Activated naive CD4-positive, alpha-beta T cell treated with anti-CD3 and anti-CD28 coated beads for 36 hours (primary cell): Measurements from ENCODE around the gene ATOSB. TPM values are rescaled to one million over a fixed set of nuclear protein-coding genes. Genes with fewer than 3 reads are reported as not detected.
"Not testable (repeated sequence)": the region's sequence is repeated elsewhere in the genome, so short reads cannot be mapped to it uniquely, and the experiment has no call there.

Experiments
- CTCF ChIA-PET: fragments of 350-600 bp; sonication (Branson Sonifier 250); formaldehyde crosslinking; loops from one replicate; lab custom pipeline; 2021; ENCODE audit warnings: antibody characterized with exemption; lab: Charles Lee
- DNase-seq: peaks from one replicate; pipeline ENCODE4 v3.0.0-alpha.2; 2020
- H3K27ac Mint-ChIP-seq: one replicate; pipeline ENCODE4 v1.8.0; 2021; ENCODE audit warnings: mild to moderate bottlenecking, mixed read lengths
- H3K27me3 Mint-ChIP-seq: one replicate; pipeline ENCODE4 v1.8.0; 2021; ENCODE audit warnings: low read depth, mixed read lengths
- H3K36me3 Mint-ChIP-seq: one replicate; pipeline ENCODE4 v1.8.0; 2021; ENCODE audit warnings: low read depth, mixed read lengths
- H3K4me1 Mint-ChIP-seq: one replicate; pipeline ENCODE4 v1.8.0; 2021; ENCODE audit warnings: low read depth, mixed read lengths
- H3K4me3 Mint-ChIP-seq: one replicate; pipeline ENCODE4 v1.8.0; 2021; ENCODE audit warnings: mild to moderate bottlenecking, moderate library complexity, mixed read lengths
- H3K9me3 Mint-ChIP-seq: one replicate; pipeline ENCODE4 v1.8.0; 2021; ENCODE audit warnings: mixed read lengths
- intact Hi-C: fragments of 100-400 bp; cut with micrococcal nuclease; formaldehyde crosslinking; loops from one replicate; pipeline ENCODE4 v1.15.1; 2023
- total RNA-seq, 2 experiments: library from RNA; stranded (reverse); gene quantifications; one replicate each; pipeline ENCODE4 v1.2.3, GENCODE V29; 2021

Gene ATOSB
- total RNA-seq, 2 experiments from 2014 or later, result 3.4 to 3.7 TPM

DNA sequence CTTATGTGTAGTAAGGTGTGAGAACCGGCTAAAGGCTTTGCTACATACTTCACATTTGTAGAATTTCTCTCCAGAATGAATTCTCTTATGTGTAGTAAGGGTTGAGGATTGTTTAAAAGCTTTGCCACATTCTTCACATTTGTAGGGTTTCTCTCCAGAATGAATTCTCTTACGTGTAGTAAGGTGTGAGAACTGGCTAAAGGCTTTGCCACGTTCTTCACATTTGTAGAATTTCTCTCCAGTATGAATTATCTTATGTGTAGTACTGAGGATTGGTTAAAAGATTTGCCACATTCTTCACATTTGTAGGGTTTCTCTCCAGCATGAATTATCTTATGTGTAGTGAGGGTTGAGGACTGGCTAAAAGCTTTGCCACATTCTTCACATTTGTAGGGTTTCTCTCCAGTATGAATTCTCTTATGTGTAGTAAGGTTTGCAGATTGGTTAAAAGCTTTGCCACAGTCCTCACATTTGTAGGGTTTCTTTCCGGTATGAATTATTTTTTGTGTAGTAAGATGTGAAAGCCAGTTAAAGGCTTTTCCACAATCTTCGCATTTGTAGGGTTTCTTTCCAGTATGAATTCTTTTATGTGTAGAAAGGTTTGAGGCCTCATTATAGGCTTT lies 32.4 kb upstream of the ATOSB start:
- H3K4me3 Mint-ChIP-seq, DNase-seq, CTCF ChIA-PET, intact Hi-C loops, H3K4me1 Mint-ChIP-seq, H3K27me3 Mint-ChIP-seq, H3K27ac Mint-ChIP-seq, H3K36me3 Mint-ChIP-seq: not testable (repeated sequence)
- peaks cover 40% of the 10 kb centered on the region for H3K9me3 Mint-ChIP-seq

DNA sequence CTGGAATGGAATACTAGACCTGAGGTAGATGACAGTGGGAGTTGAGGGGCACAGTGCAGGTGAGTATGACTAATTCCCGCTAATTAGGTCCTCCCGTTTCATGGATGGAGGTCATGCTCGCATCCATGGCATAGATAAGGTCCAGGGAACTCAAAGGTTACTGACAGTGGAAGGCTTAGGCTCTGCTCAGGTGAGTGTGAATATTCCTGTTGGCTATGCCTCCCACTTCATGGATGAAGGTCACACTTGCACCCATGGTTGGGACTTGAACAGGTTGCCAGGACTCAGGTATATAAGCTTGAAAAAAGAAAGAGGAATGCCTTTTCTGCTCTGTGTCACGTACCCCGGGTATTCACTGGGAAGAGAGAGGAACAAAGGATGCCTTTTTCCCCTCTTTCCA lies 26.4 kb upstream of the ATOSB start:
- Mint-ChIP-seq H3K27ac (no peak overlapping the region), H3K4me3 (no peak overlapping the region), H3K27me3 (no peaks in the 10 kb centered on the region), H3K36me3 (no peaks in the 10 kb centered on the region), H3K9me3 (peaks cover 21% of the 10 kb centered on the region), H3K4me1 (no peaks in the 10 kb centered on the region)
- DNase-seq, result no peak
- CTCF ChIA-PET, result interaction anchor here (0.7 to 0.8 kb wide), 2 partner anchors 8 to 25 kb away, joined by 3 to 4 read pairs; no protein-coding TSS in a partner anchor
- intact Hi-C loops, result no loop called here

DNA sequence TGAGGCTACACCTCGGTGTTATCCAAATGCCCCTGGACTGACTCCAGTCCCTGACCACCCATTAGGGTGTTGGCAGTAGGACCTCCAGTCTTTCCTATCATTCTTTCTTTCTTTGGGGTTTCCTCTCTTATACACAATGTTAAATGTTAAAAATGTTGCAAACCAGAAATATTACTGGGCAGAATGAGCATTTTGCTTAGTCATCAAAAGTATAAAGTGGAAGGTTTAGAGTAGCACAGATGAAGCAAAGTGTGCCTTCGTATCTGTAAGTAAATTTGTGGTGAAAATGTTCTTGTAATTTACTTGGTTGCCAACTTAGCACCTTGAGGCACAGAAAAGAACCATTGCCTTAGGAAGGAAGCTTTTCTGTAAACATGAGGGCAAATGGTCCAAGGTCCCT lies 24.4 kb upstream of the ATOSB start:
- intact Hi-C loops, result no loop called here
- Mint-ChIP-seq H3K9me3 (peaks cover 15% of the 10 kb centered on the region), H3K4me1 (no peaks in the 10 kb centered on the region), H3K27ac (no peak overlapping the region), H3K4me3 (no peak overlapping the region), H3K27me3 (no peaks in the 10 kb centered on the region), H3K36me3 (no peaks in the 10 kb centered on the region)
- CTCF ChIA-PET, result interaction anchor here (0.5 to 1.4 kb wide), 2 partner anchors 380 to 410 kb away, joined by 3 to 4 read pairs; no protein-coding TSS in a partner anchor
- DNase-seq, result no peak

- H3K36me3 Mint-ChIP-seq, result no peaks in the 10 kb centered on the region
- no peak overlapping the region for H3K27ac Mint-ChIP-seq
- DNase-seq, result no peak
- H3K9me3 Mint-ChIP-seq, result peaks cover 4% of the 10 kb centered on the region
- no peak overlapping the region for H3K4me3 Mint-ChIP-seq
- intact Hi-C loops, result no loop called here
- no peaks in the 10 kb centered on the region for H3K4me1 Mint-ChIP-seq
- CTCF ChIA-PET, result no interaction called here
- no peaks in the 10 kb centered on the region for H3K27me3 Mint-ChIP-seq
Observed at GRCh38 chr9:35136866-35137265, 21.2 kb upstream of the ATOSB start.

GRCh38 chr9:35135988-35136387 lies 20.3 kb upstream of the ATOSB start:
- H3K36me3 Mint-ChIP-seq, result no peaks in the 10 kb centered on the region
- CTCF ChIA-PET, result interaction anchor here (0.6 to 1.2 kb wide), 4 partner anchors 88 to 342 kb away, joined by 3 to 4 read pairs (median 3); no protein-coding TSS in a partner anchor
- no peak overlapping the region for H3K27ac Mint-ChIP-seq
- intact Hi-C loops, result no loop called here
- H3K27me3 Mint-ChIP-seq, result no peaks in the 10 kb centered on the region
- H3K4me1 Mint-ChIP-seq, result no peaks in the 10 kb centered on the region
- no peak for DNase-seq
- H3K9me3 Mint-ChIP-seq, result peaks cover 5% of the 10 kb centered on the region
- H3K4me3 Mint-ChIP-seq, result no peak overlapping the region

DNA sequence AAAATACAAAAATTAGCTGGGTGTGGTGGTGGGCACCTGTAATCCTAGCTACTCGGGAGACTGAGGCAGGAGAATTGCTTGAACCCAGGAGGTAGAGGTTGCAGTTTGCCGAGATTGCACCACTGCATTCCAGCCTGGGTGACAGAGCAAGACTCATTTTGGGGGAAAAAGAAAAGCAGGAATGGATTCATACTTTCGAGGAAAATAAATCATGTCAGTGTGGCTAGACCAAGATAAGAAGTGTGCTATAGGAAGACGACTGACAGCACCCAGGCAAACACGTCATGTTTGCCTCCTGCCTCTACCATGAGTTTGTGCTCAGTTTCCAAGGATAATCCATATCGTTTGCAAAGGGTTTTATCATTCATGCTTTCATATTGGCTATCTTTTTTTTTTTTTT lies 19.3 kb upstream of the ATOSB start:
- H3K4me1 Mint-ChIP-seq, result no peaks in the 10 kb centered on the region
- intact Hi-C loops, result no loop called here
- H3K4me3 Mint-ChIP-seq, result no peak overlapping the region
- H3K36me3 Mint-ChIP-seq, result no peaks in the 10 kb centered on the region
- peaks cover 2% of the 10 kb centered on the region for H3K9me3 Mint-ChIP-seq
- DNase-seq, result no peak
- CTCF ChIA-PET, result interaction anchor here (1.2 kb wide), 1 partner anchor 342 kb away, joined by 3 read pairs; no protein-coding TSS in a partner anchor
- no peak overlapping the region for H3K27ac Mint-ChIP-seq
- H3K27me3 Mint-ChIP-seq, result no peaks in the 10 kb centered on the region

DNA sequence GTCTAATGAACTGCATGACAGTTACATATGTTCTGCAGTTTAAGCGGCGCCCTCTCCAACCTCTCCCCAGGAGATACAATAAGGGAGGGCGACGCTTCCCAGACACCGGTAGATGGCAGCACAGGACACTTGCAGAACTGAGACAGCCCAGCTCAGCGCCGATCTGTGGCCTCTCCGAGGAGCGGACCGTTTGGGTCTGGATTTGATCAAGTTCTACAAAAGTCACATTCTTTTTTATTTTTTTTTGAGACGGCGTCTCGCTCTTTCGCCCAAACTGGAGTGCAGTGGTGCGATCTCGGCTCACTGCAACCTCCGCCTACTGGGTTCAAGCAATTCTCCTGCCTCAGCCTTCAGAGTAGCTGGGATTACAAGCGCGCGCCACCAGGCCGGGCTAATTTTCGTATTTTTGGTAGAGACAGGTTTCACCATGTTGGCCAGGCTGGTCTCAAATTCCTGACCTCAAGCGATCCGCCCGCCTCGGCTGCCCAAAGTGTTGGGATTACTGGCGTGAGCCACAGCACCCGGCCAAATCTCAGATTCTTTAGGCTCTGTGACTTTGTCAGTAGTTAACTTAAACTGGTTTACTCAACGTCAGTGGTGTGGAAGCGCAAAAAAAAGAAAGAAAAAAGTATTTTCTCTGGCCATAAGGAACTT lies 1.4 kb upstream of the ATOSB start:
- H3K4me3 Mint-ChIP-seq, result peak overlapping the region; percentile 89
- intact Hi-C loops, result loop anchor here (1.0 to 5.0 kb wide), 13 partner anchors 14 to 737 kb away; partner anchors contain the start of genes FAM221B, GBA2, RGP1 and STOML2
- no peaks in the 10 kb centered on the region for H3K9me3 Mint-ChIP-seq
- peaks cover 38% of the 10 kb centered on the region for H3K4me1 Mint-ChIP-seq
- no peaks in the 10 kb centered on the region for H3K27me3 Mint-ChIP-seq
- H3K27ac Mint-ChIP-seq, result peak overlapping the region; percentile 80
- CTCF ChIA-PET, result interaction anchor here (0.6 to 3.0 kb wide), 23 partner anchors 10 to 724 kb away, joined by 3 to 21 read pairs (median 4); partner anchors contain the start of genes FANCG and UNC13B
- peak; percentile 94 for DNase-seq
- no peaks in the 10 kb centered on the region for H3K36me3 Mint-ChIP-seq

DNA sequence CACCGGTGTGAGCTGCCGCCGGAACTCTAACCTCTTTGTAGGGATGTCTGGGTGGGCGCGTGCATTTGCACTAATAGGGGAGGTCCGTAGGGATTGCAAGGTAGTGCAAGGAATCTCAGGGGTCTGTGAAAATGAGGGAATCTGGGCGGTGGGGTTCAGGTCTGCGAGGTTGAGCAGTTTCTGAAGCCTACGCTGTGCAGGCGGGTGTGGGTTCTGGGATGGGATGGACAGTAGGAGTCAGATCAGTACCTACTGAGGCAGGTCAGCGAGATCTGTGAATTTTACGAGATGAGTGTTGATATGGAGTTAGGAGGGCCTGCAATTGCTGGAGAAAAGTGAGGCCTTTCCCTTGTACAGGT lies 856 bp upstream of the ATOSB start:
- H3K9me3 Mint-ChIP-seq, result no peaks in the 10 kb centered on the region
- no peak for DNase-seq
- H3K4me1 Mint-ChIP-seq, result peaks cover 43% of the 10 kb centered on the region
- intact Hi-C loops, result loop anchor here (1.0 to 5.0 kb wide), 13 partner anchors 14 to 736 kb away; partner anchors contain the start of genes FAM221B, GBA2, RGP1 and STOML2
- no peaks in the 10 kb centered on the region for H3K27me3 Mint-ChIP-seq
- H3K27ac Mint-ChIP-seq, result peak overlapping the region; percentile 80
- CTCF ChIA-PET, result interaction anchor here (0.6 to 3.0 kb wide), 15 partner anchors 10 to 725 kb away, joined by 3 to 21 read pairs (median 4); partner anchors contain the start of gene FANCG
- H3K36me3 Mint-ChIP-seq, result no peaks in the 10 kb centered on the region
- H3K4me3 Mint-ChIP-seq, result peak overlapping the region; percentile 89

DNA sequence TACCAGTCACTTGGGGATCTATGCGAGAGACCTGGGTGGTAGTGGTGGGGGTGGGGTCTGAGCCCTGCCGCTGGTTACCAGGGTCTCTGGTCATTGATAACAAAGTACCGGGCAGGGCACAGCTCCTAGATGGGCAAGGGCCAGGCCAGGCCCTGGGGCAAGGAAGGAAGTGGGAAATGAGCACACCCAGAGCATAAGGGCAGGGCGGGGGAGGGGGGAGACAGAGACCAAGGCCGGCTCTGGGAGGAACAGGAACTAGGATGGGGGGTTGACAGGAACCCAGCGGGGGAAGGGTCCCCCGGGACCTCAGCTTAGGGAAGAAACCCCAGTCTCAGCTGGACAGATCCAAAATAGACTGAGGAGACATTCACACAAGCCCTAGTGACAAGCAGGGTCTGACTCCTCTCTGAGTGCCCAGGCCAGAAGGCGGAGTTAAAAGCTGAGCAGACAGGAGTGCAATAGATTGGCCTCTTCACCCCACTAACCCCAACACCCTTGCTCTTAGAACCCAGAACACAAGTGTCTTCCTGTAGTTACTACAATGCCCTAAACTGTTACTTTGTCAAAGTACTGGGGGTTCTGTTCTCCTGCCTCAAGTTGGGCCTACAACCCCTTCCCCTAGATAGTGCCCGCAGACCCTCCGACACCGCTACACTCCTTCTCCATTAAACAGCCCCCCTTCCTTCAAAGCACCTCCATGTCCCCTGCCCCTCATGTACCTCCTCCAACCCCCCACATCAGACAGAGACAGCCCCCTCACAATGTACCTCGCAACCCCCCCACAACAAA lies 628 bp downstream of the ATOSB start:
- peak overlapping the region; percentile 89 for H3K4me3 Mint-ChIP-seq
- CTCF ChIA-PET, result interaction anchor here (0.7 to 3.0 kb wide), 10 partner anchors 12 to 489 kb away, joined by 3 to 21 read pairs (median 3); partner anchors contain the start of genes FANCG and STOML2
- intact Hi-C loops, result loop anchor here (1.0 to 5.0 kb wide), 6 partner anchors 126 to 712 kb away; partner anchors contain the start of genes CREB3, DNAI1, DNAJB5 and FAM219A
- no peaks in the 10 kb centered on the region for H3K27me3 Mint-ChIP-seq
- peak; percentile 58 for DNase-seq
- no peaks in the 10 kb centered on the region for H3K9me3 Mint-ChIP-seq
- H3K4me1 Mint-ChIP-seq, result peaks cover 49% of the 10 kb centered on the region
- peak overlapping the region; percentile 80 for H3K27ac Mint-ChIP-seq
- no peaks in the 10 kb centered on the region for H3K36me3 Mint-ChIP-seq

- Mint-ChIP-seq H3K4me3 (peak overlapping the region; percentile 89), H3K9me3 (no peaks in the 10 kb centered on the region), H3K4me1 (peaks cover 49% of the 10 kb centered on the region), H3K27ac (peak overlapping the region; percentile 80), H3K27me3 (no peaks in the 10 kb centered on the region), H3K36me3 (no peaks in the 10 kb centered on the region)
- CTCF ChIA-PET, result interaction anchor here (0.6 to 2.5 kb wide), 9 partner anchors 11 to 617 kb away, joined by 3 to 10 read pairs (median 3); partner anchors contain the start of genes PIGO and STOML2
- intact Hi-C loops, result loop anchor here (2.0 to 5.0 kb wide), 3 partner anchors 412 to 657 kb away; partner anchors contain the start of genes CREB3, DNAI1, FAM219A and TLN1
- peak; percentile 86 for DNase-seq
Observed at GRCh38 chr9:35114113-35114839, 1.4 kb downstream of the ATOSB start.
